Lower leg skin (tissue), 4 donors: ENCODE measurements around the gene SHROOM2. TPM values are rescaled to one million over a fixed set of nuclear protein-coding genes. Genes with fewer than 3 reads are reported as not detected.

Experiments used
- DNase-seq, 2 donors: peaks; one replicate each; pipeline ENCODE4 v3.0.0-alpha.2; 2019; ENCODE audit warnings: low spot score in 2 of 2
- H3K4me3 ChIP-seq: fragments of 200-600 bp; sonication (generic); 2 replicates; pipeline ENCODE4 v1.5.1; 2017; ENCODE audit warnings: mild to moderate bottlenecking, low read depth; ENCODE audit not compliant: poor library complexity, severe bottlenecking
- POLR2A ChIP-seq, 2 donors: fragments of 450-650 bp; IDR thresholded peaks; one replicate each; pipeline ENCODE4 v1.6.1; 2016 to 2017; ENCODE audit warnings: antibody characterized with exemption in 2 of 2, mild to moderate bottlenecking in 1 of 2, moderate library complexity in 1 of 2
- WGBS, 2 donors: methylation state at CpG; one replicate each; pipeline ENCODE4 v1.1.5; 2018; 5-methylcytosine and 5-hydroxymethylcytosine counted together
- intact Hi-C: fragments of 100-400 bp; cut with DNase I; formaldehyde crosslinking; loops from one replicate; pipeline ENCODE4 v1.15.0; 2023; ENCODE audit warnings: low total_unique reads
- total RNA-seq, 4 donors: library from RNA; depleted of rRNA; stranded (reverse); fragments of >200 nt; gene quantifications; one replicate each; pipeline ENCODE4 v1.1.0, GENCODE V29; 2016
- TF ChIP-seq, protein P1 (sequence below), 3 donors: fragments of 450-650 bp; IDR thresholded peaks; one replicate each; pipeline ENCODE4 v1.5.1; 2016; ENCODE audit warnings: antibody characterized with exemption in 3 of 3, mild to moderate bottlenecking in 3 of 3, moderate library complexity in 2 of 3

The SHROOM2 gene, protein sequence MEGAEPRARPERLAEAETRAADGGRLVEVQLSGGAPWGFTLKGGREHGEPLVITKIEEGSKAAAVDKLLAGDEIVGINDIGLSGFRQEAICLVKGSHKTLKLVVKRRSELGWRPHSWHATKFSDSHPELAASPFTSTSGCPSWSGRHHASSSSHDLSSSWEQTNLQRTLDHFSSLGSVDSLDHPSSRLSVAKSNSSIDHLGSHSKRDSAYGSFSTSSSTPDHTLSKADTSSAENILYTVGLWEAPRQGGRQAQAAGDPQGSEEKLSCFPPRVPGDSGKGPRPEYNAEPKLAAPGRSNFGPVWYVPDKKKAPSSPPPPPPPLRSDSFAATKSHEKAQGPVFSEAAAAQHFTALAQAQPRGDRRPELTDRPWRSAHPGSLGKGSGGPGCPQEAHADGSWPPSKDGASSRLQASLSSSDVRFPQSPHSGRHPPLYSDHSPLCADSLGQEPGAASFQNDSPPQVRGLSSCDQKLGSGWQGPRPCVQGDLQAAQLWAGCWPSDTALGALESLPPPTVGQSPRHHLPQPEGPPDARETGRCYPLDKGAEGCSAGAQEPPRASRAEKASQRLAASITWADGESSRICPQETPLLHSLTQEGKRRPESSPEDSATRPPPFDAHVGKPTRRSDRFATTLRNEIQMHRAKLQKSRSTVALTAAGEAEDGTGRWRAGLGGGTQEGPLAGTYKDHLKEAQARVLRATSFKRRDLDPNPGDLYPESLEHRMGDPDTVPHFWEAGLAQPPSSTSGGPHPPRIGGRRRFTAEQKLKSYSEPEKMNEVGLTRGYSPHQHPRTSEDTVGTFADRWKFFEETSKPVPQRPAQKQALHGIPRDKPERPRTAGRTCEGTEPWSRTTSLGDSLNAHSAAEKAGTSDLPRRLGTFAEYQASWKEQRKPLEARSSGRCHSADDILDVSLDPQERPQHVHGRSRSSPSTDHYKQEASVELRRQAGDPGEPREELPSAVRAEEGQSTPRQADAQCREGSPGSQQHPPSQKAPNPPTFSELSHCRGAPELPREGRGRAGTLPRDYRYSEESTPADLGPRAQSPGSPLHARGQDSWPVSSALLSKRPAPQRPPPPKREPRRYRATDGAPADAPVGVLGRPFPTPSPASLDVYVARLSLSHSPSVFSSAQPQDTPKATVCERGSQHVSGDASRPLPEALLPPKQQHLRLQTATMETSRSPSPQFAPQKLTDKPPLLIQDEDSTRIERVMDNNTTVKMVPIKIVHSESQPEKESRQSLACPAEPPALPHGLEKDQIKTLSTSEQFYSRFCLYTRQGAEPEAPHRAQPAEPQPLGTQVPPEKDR (N-terminal part only)
- 1 to 10 TPM; 7.4 to 9.6 (median 8.6) TPM for total RNA-seq

GRCh38 chrX:9785944-9786797, at the start of gene SHROOM2:
Gene SHROOM2 (plus strand): TSS chrX:9786429. CDS start chrX:9786546, 117 bp downstream.
- intact Hi-C loops, result no loop called here
- no peak for TF ChIP-seq POLR2A (IDR thresholded peaks at IDR 0.05)
- TF ChIP-seq, protein P1, sequence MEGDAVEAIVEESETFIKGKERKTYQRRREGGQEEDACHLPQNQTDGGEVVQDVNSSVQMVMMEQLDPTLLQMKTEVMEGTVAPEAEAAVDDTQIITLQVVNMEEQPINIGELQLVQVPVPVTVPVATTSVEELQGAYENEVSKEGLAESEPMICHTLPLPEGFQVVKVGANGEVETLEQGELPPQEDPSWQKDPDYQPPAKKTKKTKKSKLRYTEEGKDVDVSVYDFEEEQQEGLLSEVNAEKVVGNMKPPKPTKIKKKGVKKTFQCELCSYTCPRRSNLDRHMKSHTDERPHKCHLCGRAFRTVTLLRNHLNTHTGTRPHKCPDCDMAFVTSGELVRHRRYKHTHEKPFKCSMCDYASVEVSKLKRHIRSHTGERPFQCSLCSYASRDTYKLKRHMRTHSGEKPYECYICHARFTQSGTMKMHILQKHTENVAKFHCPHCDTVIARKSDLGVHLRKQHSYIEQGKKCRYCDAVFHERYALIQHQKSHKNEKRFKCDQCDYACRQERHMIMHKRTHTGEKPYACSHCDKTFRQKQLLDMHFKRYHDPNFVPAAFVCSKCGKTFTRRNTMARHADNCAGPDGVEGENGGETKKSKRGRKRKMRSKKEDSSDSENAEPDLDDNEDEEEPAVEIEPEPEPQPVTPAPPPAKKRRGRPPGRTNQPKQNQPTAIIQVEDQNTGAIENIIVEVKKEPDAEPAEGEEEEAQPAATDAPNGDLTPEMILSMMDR (IDR thresholded peaks at IDR 0.05), result no peak
- 24% methylated on average over 62 of the region's 132 CpGs; no CpG with 5 or more reads in 1 of the 2 donors for WGBS, 2 donors
- no peak within 1 kb of the TSS for H3K4me3 ChIP-seq
- DNase-seq, result no peak

- TF ChIP-seq, protein P1 (IDR thresholded peaks at IDR 0.05), result no peak
- TF ChIP-seq POLR2A (IDR thresholded peaks at IDR 0.05), result no peak
- 68 to 74% methylated on average over 7 of the region's 7 CpGs for WGBS, 2 donors
- intact Hi-C loops, result no loop called here
Measured at GRCh38 chrX:9737363-9737762, 48.9 kb upstream of the SHROOM2 start.

GRCh38 chrX:9738151-9738550, 48.1 kb upstream of the SHROOM2 start:
- no peak for TF ChIP-seq POLR2A (IDR thresholded peaks at IDR 0.05)
- TF ChIP-seq, protein P1 (IDR thresholded peaks at IDR 0.05), result no peak
- H3K4me3 ChIP-seq, result no peak overlapping the region
- intact Hi-C loops, result no loop called here
- no peak for DNase-seq
- 63 to 67% methylated on average over 3 of the region's 3 CpGs for WGBS, 2 donors

More at GRCh38 chrX:9737363-9737762, 48.9 kb upstream of the SHROOM2 start:
- no peak for DNase-seq
- H3K4me3 ChIP-seq, result no peak overlapping the region

GRCh38 chrX:9739130-9739529, 47.1 kb upstream of the SHROOM2 start:
- DNase-seq, result no peak
- H3K4me3 ChIP-seq, result no peak overlapping the region
- intact Hi-C loops, result no loop called here
- WGBS, 2 donors, result 78 to 87% methylated on average over 4 to 5 of the region's 5 CpGs
- no peak for TF ChIP-seq POLR2A (IDR thresholded peaks at IDR 0.05)

GRCh38 chrX:9745417-9746115, 40.7 kb upstream of the SHROOM2 start:
- H3K4me3 ChIP-seq, result no peak overlapping the region
- intact Hi-C loops, result no loop called here
- no peak for TF ChIP-seq POLR2A (IDR thresholded peaks at IDR 0.05)
- TF ChIP-seq, protein P1 (IDR thresholded peaks at IDR 0.05), result no peak
- WGBS, 2 donors, result 47 to 68% methylated on average over 11 of the region's 11 CpGs
- DNase-seq, result no peak
